GM06990 (cell line): ENCODE data around the gene SLC44A1.

ENCODE experiments used
- DNase-seq: peaks from one replicate; pipeline ENCODE4 v3.0.0-alpha.2; 2011; ENCODE audit not compliant: insufficient read length; ENCODE audit errors: extremely low read depth
- H3K27me3 ChIP-seq: replicated peaks from 2 replicates; pipeline ENCODE4 v1.6.0; 2011; ENCODE audit warnings: low read length; ENCODE audit not compliant: control insufficient read depth, insufficient read depth
- H3K36me3 ChIP-seq: 2 replicates; pipeline ENCODE4 v1.5.1; 2011; ENCODE audit warnings: low read length; ENCODE audit not compliant: control insufficient read depth, insufficient read depth
- H3K4me3 ChIP-seq: replicated peaks from 2 replicates; pipeline ENCODE4 v1.5.1; 2011; ENCODE audit warnings: low read depth, mild to moderate bottlenecking, control low read depth, low read length
- TF ChIP-seq, protein P1 (sequence below): IDR thresholded peaks from 2 replicates; pipeline ENCODE4 v1.5.1; 2011; ENCODE audit warnings: low read length, control low read depth, mild to moderate bottlenecking, inconsistent platforms; ENCODE audit not compliant: insufficient read depth, poor library complexity, severe bottlenecking

Gene SLC44A1

DNA sequence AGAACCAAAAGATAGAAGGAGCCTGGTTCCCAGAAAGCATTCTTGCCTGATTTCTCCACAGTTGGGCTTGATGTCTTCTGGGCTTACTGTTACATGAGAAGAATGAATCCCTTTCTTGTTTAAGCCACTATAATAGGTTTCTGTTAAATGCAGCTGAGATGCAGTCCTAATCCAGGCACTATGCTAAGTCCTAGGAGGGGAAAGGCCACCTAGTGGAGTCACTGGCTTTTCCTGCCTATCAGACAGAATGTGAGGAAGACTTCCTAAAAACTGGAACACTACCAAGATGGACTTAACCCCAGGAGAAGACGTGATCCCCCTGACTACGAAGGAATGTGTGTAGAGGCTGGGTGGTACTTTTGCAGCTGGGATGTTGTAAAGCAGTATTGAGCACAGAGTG lies 169.1 kb downstream of the SLC44A1 start:
- H3K27me3 ChIP-seq: no peaks in the 10 kb centered on the region
- H3K4me3 ChIP-seq: no peak overlapping the region
- DNase-seq: no peak
- TF ChIP-seq, protein P1, sequence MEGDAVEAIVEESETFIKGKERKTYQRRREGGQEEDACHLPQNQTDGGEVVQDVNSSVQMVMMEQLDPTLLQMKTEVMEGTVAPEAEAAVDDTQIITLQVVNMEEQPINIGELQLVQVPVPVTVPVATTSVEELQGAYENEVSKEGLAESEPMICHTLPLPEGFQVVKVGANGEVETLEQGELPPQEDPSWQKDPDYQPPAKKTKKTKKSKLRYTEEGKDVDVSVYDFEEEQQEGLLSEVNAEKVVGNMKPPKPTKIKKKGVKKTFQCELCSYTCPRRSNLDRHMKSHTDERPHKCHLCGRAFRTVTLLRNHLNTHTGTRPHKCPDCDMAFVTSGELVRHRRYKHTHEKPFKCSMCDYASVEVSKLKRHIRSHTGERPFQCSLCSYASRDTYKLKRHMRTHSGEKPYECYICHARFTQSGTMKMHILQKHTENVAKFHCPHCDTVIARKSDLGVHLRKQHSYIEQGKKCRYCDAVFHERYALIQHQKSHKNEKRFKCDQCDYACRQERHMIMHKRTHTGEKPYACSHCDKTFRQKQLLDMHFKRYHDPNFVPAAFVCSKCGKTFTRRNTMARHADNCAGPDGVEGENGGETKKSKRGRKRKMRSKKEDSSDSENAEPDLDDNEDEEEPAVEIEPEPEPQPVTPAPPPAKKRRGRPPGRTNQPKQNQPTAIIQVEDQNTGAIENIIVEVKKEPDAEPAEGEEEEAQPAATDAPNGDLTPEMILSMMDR: peak; percentile 13
- no peaks in the 10 kb centered on the region for H3K36me3 ChIP-seq

- no peak overlapping the region for H3K4me3 ChIP-seq
- DNase-seq: peak; percentile 6
These were observed 170.7 kb downstream of the SLC44A1 start for GRCh38 chr9:105414947-105415661.

DNA sequence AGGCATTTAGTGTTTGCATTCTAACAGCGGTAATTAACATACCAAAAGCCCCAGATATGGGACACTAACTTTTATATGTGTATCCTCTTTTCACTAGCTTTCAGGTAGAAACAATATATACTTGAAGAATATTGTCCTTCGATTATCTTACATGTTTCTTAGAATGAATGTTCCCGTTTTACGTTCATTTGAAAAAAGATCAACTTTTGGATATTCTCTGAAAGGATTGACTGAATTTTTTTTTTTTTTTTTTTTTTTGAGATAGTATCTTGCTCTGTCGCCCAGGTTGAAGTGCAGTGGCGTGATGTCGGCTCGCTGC lies 171.2 kb downstream of the SLC44A1 start:
- Histone ChIP-seq H3K27me3 (no peaks in the 10 kb centered on the region), H3K36me3 (no peaks in the 10 kb centered on the region), H3K4me3 (no peak overlapping the region)
- TF ChIP-seq, protein P1: no peak
- DNase-seq: no peak

More at GRCh38 chr9:105414947-105415661, 170.7 kb downstream of the SLC44A1 start:
- H3K27me3 ChIP-seq: no peaks in the 10 kb centered on the region
- TF ChIP-seq, protein P1: peak; percentile 74
- no peaks in the 10 kb centered on the region for H3K36me3 ChIP-seq

DNA sequence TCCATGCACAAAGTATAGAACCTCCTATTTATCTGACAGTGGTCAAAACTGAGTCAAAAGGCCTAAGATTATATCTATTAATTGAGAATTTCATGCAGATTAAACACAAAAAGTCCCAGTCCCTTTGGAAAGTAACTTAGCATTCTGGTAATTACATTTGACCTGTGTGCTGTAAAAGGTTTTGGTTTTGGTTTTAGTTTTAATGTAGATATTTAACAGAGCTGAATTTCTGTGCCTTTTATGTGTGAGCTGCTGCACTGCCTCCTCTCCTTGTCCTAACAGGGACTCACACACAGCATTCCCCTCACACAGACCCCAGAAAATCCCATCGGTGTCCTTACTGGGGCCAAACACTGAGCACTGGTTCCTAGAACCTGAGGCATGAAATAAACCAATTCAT lies 172.4 kb downstream of the SLC44A1 start:
- no peak overlapping the region for H3K4me3 ChIP-seq

DNA sequence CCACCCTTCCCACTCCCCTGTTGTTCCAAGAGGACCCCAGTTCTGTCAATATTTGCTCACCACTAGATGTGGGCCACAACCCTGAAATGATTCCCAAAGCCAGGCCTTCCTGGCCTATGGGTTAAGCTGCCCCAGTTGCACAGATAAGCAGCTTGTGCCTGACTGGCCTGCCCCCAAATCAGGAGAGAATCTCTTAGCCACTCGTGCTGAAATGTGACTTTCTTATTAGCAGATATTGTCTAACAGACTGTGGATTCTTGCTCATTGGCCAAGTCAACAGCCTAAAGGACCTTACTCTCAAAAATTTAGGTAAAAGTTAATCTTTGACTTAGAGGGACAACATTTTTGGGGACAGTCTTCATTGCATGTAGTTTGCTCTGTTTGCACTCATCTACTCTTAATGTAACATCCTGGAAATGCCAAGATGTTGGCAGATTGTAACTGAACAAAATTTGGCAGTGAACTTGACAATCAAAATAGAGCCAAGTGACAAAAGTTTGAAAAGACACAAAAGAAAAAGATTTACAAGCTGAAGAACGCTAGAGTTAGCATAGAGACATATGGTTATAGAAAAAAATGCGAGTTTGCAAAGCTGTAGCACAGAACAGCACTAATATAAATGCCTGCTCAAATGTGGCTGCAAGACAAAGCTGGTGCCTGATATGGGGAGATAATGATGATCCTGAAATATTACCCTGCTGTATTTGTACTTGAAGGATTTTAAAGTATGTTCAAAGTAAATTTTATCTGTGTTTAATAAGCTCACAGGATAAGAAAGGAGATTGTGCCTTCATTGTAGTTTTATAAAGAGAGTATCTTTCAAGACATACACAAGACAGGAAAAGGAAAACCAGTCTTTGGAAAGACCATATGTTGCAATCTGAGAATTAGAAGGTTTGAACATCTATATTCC lies 174.4 kb downstream of the SLC44A1 start:
- Histone ChIP-seq H3K36me3 (no peaks in the 10 kb centered on the region), H3K4me3 (no peak overlapping the region), H3K27me3 (no peaks in the 10 kb centered on the region)
- TF ChIP-seq, protein P1: no peak
- DNase-seq: no peak

More for the DNA sequence above, 172.4 kb downstream of the SLC44A1 start:
- Histone ChIP-seq H3K36me3 (no peaks in the 10 kb centered on the region), H3K27me3 (no peaks in the 10 kb centered on the region)
- TF ChIP-seq, protein P1: no peak
- DNase-seq: no peak
